OCI-LY3 (cell line): ENCODE data around the gene PCSK5.

Experiments used
- H2AFZ ChIP-seq: fragments of 200-600, 300-600 bp; shearing (Covaris generic); 2 replicates; pipeline ENCODE4 v1.6.0; 2014; ENCODE audit warnings: antibody characterized with exemption, low read depth, low read length
- H3K27ac ChIP-seq: fragments of 200-600, 300-600 bp; sonication (generic); 2 replicates; pipeline ENCODE4 v1.5.1; 2014; ENCODE audit warnings: mild to moderate bottlenecking, low read length, moderate library complexity, mixed read lengths
- H3K27me3 ChIP-seq: fragments of 200-600, 300-600 bp; sonication (generic); 2 replicates; pipeline ENCODE4 v1.6.1; 2014; ENCODE audit warnings: low read depth, low read length, mixed read lengths
- H3K36me3 ChIP-seq: fragments of 200-600, 300-600 bp; sonication (generic); replicated peaks from 2 replicates; pipeline ENCODE3; 2014; ENCODE audit warnings: low read depth, low read length, mixed read lengths
- H3K4me1 ChIP-seq: fragments of 300-600, 200-600 bp; sonication (generic); 2 replicates; pipeline ENCODE4 v1.6.1; 2014; ENCODE audit warnings: low read length, mixed read lengths
- H3K4me2 ChIP-seq: fragments of 200-600, 300-600 bp; sonication (generic); 2 replicates; pipeline ENCODE4 v1.6.1; 2014; ENCODE audit warnings: low read length, mixed read lengths
- H3K4me3 ChIP-seq: fragments of 300-600, 200-600 bp; sonication (generic); 2 replicates; pipeline ENCODE4 v1.5.1; 2014; ENCODE audit warnings: antibody characterized with exemption, mild to moderate bottlenecking, low read length, moderate library complexity
- H3K79me2 ChIP-seq: fragments of 300-600, 200-600 bp; shearing (Covaris generic); 2 replicates; pipeline ENCODE4 v1.6.1; 2014; ENCODE audit warnings: mild to moderate bottlenecking, low read length, mixed read lengths
- H3K9ac ChIP-seq: fragments of 300-600, 200-600 bp; shearing (Covaris generic); 2 replicates; pipeline ENCODE4 v1.6.0; 2014; ENCODE audit warnings: mild to moderate bottlenecking, low read length, moderate library complexity
- H3K9me3 ChIP-seq: fragments of 200-600, 300-600 bp; shearing (Covaris generic); 2 replicates; pipeline ENCODE4 v1.6.1; 2014; ENCODE audit warnings: low read length, mixed read lengths; ENCODE audit not compliant: insufficient read depth
- H4K20me1 ChIP-seq: fragments of 200-600, 300-600 bp; sonication (generic); 2 replicates; pipeline ENCODE4 v1.6.1; 2016; ENCODE audit warnings: low read length, mixed read lengths; ENCODE audit not compliant: insufficient read depth
- EZH2phosphoT487 ChIP-seq: fragments of 200-600 bp; shearing (Covaris generic); IDR thresholded peaks from 2 replicates; pipeline ENCODE4 v1.6.1; 2018; ENCODE audit warnings: antibody characterized with exemption, mixed run types, low read depth
- TF ChIP-seq, protein P1 (sequence below): fragments of 200-600, 300-600 bp; sonication (generic); IDR thresholded peaks from 2 replicates; pipeline ENCODE4 v1.5.1; 2014; ENCODE audit warnings: antibody characterized with exemption, low read length, low read depth

PCSK5 gene

DNA sequence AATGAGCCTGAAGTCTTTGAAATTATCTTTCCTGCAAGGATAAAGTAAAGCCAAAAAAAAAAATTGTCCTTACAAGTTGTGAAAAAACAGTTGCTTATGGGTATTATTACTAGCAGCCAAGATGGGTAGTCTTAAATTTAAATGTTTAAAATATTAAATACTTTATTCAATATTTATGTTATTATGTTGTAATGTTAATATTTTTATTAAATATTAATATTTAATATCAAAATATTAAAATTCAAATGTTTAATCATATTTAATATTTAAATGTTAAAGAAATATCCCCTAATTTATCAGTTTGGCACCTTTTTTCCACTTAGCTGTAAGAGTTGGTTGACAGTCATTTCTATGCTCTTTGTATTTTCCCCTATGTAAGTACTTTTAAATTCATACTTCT lies 86.1 kb downstream of the PCSK5 start:
- no peak overlapping the region for H3K27ac ChIP-seq
- H3K4me1 ChIP-seq: no peaks in the 10 kb centered on the region
- no peak overlapping the region for H3K4me2 ChIP-seq
- H3K27me3 ChIP-seq: no peaks in the 10 kb centered on the region
- no peak overlapping the region for H3K4me3 ChIP-seq
- no peak overlapping the region for H3K9ac ChIP-seq
- H3K36me3 ChIP-seq: no peaks in the 10 kb centered on the region
- no peaks in the 10 kb centered on the region for H3K79me2 ChIP-seq
- no peak for TF ChIP-seq EZH2phosphoT487
- TF ChIP-seq, protein P1, sequence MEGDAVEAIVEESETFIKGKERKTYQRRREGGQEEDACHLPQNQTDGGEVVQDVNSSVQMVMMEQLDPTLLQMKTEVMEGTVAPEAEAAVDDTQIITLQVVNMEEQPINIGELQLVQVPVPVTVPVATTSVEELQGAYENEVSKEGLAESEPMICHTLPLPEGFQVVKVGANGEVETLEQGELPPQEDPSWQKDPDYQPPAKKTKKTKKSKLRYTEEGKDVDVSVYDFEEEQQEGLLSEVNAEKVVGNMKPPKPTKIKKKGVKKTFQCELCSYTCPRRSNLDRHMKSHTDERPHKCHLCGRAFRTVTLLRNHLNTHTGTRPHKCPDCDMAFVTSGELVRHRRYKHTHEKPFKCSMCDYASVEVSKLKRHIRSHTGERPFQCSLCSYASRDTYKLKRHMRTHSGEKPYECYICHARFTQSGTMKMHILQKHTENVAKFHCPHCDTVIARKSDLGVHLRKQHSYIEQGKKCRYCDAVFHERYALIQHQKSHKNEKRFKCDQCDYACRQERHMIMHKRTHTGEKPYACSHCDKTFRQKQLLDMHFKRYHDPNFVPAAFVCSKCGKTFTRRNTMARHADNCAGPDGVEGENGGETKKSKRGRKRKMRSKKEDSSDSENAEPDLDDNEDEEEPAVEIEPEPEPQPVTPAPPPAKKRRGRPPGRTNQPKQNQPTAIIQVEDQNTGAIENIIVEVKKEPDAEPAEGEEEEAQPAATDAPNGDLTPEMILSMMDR: no peak
- H4K20me1 ChIP-seq: no peaks in the 10 kb centered on the region
- H3K9me3 ChIP-seq: no peaks in the 10 kb centered on the region
- H2AFZ ChIP-seq: no peak overlapping the region

DNA sequence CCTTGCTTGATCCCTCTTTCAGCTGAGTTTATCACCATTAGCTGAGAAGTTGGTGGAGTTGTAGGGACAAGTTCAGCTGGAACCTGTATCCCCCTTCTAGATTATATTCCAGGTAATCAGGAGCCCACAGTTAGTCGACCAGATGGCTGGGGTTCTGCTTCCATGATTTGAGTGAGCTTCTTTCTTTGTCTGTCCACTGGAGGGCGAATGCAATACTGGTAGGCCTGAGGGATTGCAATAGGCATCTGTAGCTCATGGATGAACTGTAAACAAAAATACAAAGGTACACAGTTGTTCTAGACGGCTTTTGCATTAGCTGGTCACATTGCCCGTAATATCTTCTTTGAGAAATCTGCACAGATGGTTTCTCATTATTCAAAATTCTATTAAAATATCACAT lies 88.9 kb downstream of the PCSK5 start:
- Histone ChIP-seq H3K4me3 (no peak overlapping the region), H3K27ac (no peak overlapping the region), H3K4me2 (no peak overlapping the region), H3K4me1 (no peaks in the 10 kb centered on the region), H4K20me1 (no peaks in the 10 kb centered on the region), H3K27me3 (no peaks in the 10 kb centered on the region), H3K79me2 (no peaks in the 10 kb centered on the region), H2AFZ (no peak overlapping the region), H3K9me3 (no peaks in the 10 kb centered on the region), H3K9ac (no peak overlapping the region), H3K36me3 (no peaks in the 10 kb centered on the region)
- no peak for TF ChIP-seq EZH2phosphoT487
- TF ChIP-seq, protein P1: no peak; the same call in 1 of the 2 replicates

DNA sequence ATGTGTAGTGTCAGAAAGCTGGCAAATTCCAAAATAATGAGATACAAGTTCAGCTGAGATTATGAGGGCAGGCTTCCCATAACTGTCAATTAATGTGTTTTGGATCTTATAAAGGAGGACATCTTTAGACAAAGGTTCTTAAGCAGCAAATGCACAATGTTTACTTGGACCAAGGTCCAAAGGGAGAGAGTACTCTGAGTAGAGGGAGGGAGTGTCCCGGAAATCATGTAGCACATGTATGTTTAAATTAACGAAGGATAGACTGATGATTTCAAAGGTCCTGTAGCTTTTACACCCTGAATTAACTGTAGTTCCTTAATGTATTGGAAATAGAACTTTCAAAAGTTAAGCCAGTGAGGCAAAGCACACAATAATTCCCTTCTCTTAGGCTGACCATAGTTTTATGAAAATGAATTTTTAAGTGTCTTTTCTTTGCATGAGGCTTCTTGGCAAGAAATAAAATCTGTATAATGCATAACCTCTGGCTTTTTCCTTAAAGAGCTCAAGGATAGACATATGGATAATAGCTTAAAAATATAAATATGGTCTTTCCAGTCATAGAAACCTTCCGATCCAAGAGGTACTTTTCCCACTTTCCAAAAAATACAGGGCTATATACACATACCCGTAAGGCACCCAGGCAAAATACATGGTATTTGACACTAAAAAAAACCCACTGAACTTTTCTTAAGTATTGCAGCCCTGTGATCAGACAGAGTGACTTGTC lies 93.0 kb downstream of the PCSK5 start:
- H3K9me3 ChIP-seq: no peaks in the 10 kb centered on the region
- H3K9ac ChIP-seq: no peak overlapping the region
- H3K4me3 ChIP-seq: no peak overlapping the region
- H3K36me3 ChIP-seq: no peaks in the 10 kb centered on the region
- no peak overlapping the region for H2AFZ ChIP-seq
- H3K4me2 ChIP-seq: no peak overlapping the region
- no peaks in the 10 kb centered on the region for H4K20me1 ChIP-seq
- no peaks in the 10 kb centered on the region for H3K27me3 ChIP-seq
- H3K27ac ChIP-seq: no peak overlapping the region
- no peaks in the 10 kb centered on the region for H3K79me2 ChIP-seq
- H3K4me1 ChIP-seq: no peaks in the 10 kb centered on the region
- TF ChIP-seq EZH2phosphoT487: no peak
- TF ChIP-seq, protein P1: no peak

DNA sequence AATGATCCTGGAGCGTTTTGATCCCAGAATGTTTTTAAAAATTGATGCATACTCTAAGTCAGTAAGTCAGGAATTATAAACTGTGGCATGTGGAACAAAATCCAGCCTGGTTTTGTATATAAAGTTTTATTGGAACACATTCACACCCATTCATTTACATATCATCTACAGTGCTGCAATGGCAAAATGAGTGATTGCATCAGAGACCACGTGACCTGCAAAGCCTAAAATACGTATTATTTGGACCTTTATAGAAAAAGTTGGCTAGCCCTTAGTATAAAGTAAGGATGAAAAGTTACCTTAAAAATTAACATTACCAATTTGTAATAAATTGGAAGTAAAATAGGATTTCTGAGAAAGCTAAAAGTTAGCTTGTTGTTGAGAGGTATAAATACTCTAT lies 95.0 kb downstream of the PCSK5 start:
- H3K27ac ChIP-seq: no peak overlapping the region
- no peaks in the 10 kb centered on the region for H3K9me3 ChIP-seq
- H3K27me3 ChIP-seq: no peaks in the 10 kb centered on the region
- H3K36me3 ChIP-seq: no peaks in the 10 kb centered on the region
- no peaks in the 10 kb centered on the region for H3K79me2 ChIP-seq
- H3K4me3 ChIP-seq: no peak overlapping the region
- no peak overlapping the region for H3K9ac ChIP-seq
- no peak overlapping the region for H3K4me2 ChIP-seq
- H2AFZ ChIP-seq: no peak overlapping the region
- H4K20me1 ChIP-seq: no peaks in the 10 kb centered on the region
- TF ChIP-seq EZH2phosphoT487: no peak
- TF ChIP-seq, protein P1: no peak
- H3K4me1 ChIP-seq: no peaks in the 10 kb centered on the region
